Loucy (cell line): ENCODE data around the gene RUNX1.

Source experiments
- H2AFZ ChIP-seq: fragments of 200-600 bp; sonication (generic); 2 replicates; pipeline ENCODE4 v1.6.0; 2016; ENCODE audit warnings: antibody characterized with exemption, mild to moderate bottlenecking, low read length, moderate library complexity
- H3F3A ChIP-seq: fragments of 200-600 bp; 2 replicates; pipeline ENCODE4 v1.6.0; 2016; ENCODE audit warnings: antibody characterized with exemption, low read depth, mild to moderate bottlenecking
- H3K27me3 ChIP-seq: fragments of 200-600 bp; sonication (generic); 2 replicates; pipeline ENCODE4 v1.6.1; 2014; ENCODE audit warnings: low read length, mild to moderate bottlenecking; ENCODE audit not compliant: insufficient read depth, poor library complexity, severe bottlenecking
- H3K36me3 ChIP-seq: fragments of 200-600 bp; sonication (generic); 2 replicates; pipeline ENCODE4 v1.6.1; 2016; ENCODE audit warnings: low read length; ENCODE audit not compliant: insufficient read depth
- H3K4me1 ChIP-seq: fragments of 200-600 bp; sonication (generic); 2 replicates; pipeline ENCODE4 v1.5.1; 2014; ENCODE audit warnings: low read length, mild to moderate bottlenecking; ENCODE audit not compliant: insufficient read depth, poor library complexity, severe bottlenecking
- H3K4me2 ChIP-seq: fragments of 200-600 bp; sonication (generic); 2 replicates; pipeline ENCODE4 v1.6.0; 2014; ENCODE audit warnings: antibody characterized with exemption, low read length, low read depth, mild to moderate bottlenecking; ENCODE audit not compliant: poor library complexity, severe bottlenecking
- H3K4me3 ChIP-seq: fragments of 200-600 bp; sonication (generic); 2 replicates; pipeline ENCODE4 v1.5.1; 2014; ENCODE audit warnings: low read length, mild to moderate bottlenecking, mixed read lengths; ENCODE audit not compliant: poor library complexity, severe bottlenecking
- H3K79me2 ChIP-seq: fragments of 200-600 bp; sonication (generic); 2 replicates; pipeline ENCODE4 v1.6.1; 2014; ENCODE audit warnings: low read length; ENCODE audit not compliant: insufficient read depth
- H3K9ac ChIP-seq: fragments of 200-600 bp; sonication (generic); 2 replicates; pipeline ENCODE4 v1.6.0; 2014; ENCODE audit warnings: mild to moderate bottlenecking, low read depth, low read length, moderate library complexity; ENCODE audit not compliant: poor library complexity, severe bottlenecking
- H3K9me2 ChIP-seq: fragments of 200-600 bp; sonication (generic); replicated peaks from 2 replicates; pipeline ENCODE4 v1.6.1; 2016; ENCODE audit warnings: low read depth, low read length, mixed read lengths
- H3K9me3 ChIP-seq: fragments of 200-600 bp; sonication (generic); 2 replicates; pipeline ENCODE4 v1.6.1; 2014; ENCODE audit warnings: mild to moderate bottlenecking, antibody characterized with exemption, low read length, low read depth; ENCODE audit not compliant: insufficient read depth
- H4K20me1 ChIP-seq: fragments of 200-600 bp; sonication (generic); 2 replicates; pipeline ENCODE4 v1.6.0; 2014; ENCODE audit warnings: antibody characterized with exemption, low read length, mild to moderate bottlenecking; ENCODE audit not compliant: insufficient read depth, poor library complexity, severe bottlenecking
- CTCF ChIP-seq: fragments of 200-600 bp; sonication (generic); conservative IDR thresholded peaks from 2 replicates; pipeline ENCODE4 v1.5.1; 2014; ENCODE audit warnings: mild to moderate bottlenecking, antibody characterized with exemption, low read length
- EZH2phosphoT487 ChIP-seq: fragments of 200-600 bp; IDR thresholded peaks from 2 replicates; pipeline ENCODE4 v1.6.1; 2018; ENCODE audit warnings: antibody characterized with exemption, mild to moderate bottlenecking, moderate library complexity, borderline replicate concordance

The RUNX1 gene

GRCh38 chr21:34894401-34894800 lies 154.7 kb downstream of the RUNX1 start:
- TF ChIP-seq CTCF (no peak), EZH2phosphoT487 (no peak)
- Histone ChIP-seq H3K9me2 (no peaks in the 10 kb centered on the region), H2AFZ (no peak overlapping the region), H3F3A (no peaks in the 10 kb centered on the region), H3K79me2 (peaks cover 100% of the 10 kb centered on the region), H3K4me2 (peak overlapping the region; percentile 11), H3K9ac (peak overlapping the region; percentile 32), H3K4me1 (peaks cover 34% of the 10 kb centered on the region), H3K36me3 (peaks cover 40% of the 10 kb centered on the region), H3K27me3 (no peaks in the 10 kb centered on the region), H3K4me3 (no peak overlapping the region), H3K9me3 (peaks cover 5% of the 10 kb centered on the region; the same call in 1 of the 2 replicates), H4K20me1 (peaks cover 80% of the 10 kb centered on the region)

GRCh38 chr21:34892209-34892608 lies 156.9 kb downstream of the RUNX1 start:
- H3K9me2 ChIP-seq = no peaks in the 10 kb centered on the region
- peaks cover 72% of the 10 kb centered on the region for H4K20me1 ChIP-seq
- H3K4me1 ChIP-seq = peaks cover 45% of the 10 kb centered on the region
- no peaks in the 10 kb centered on the region for H3F3A ChIP-seq
- H2AFZ ChIP-seq = no peak overlapping the region
- peaks cover 100% of the 10 kb centered on the region for H3K79me2 ChIP-seq
- H3K36me3 ChIP-seq = peaks cover 24% of the 10 kb centered on the region; the same call in 1 of the 2 replicates
- peak overlapping the region; percentile 61 for H3K4me3 ChIP-seq
- no peaks in the 10 kb centered on the region for H3K9me3 ChIP-seq
- TF ChIP-seq CTCF (no peak), EZH2phosphoT487 (no peak)
- H3K9ac ChIP-seq = peak overlapping the region; percentile 49
- peak overlapping the region; percentile 73 for H3K4me2 ChIP-seq
- H3K27me3 ChIP-seq = no peaks in the 10 kb centered on the region

- Histone ChIP-seq H3K27me3 (peaks cover 2% of the 10 kb centered on the region), H3K9me2 (no peaks in the 10 kb centered on the region), H3F3A (no peaks in the 10 kb centered on the region), H3K4me1 (peaks cover 45% of the 10 kb centered on the region), H3K4me2 (no peak overlapping the region), H4K20me1 (peaks cover 70% of the 10 kb centered on the region), H3K79me2 (peaks cover 100% of the 10 kb centered on the region), H3K36me3 (peaks cover 20% of the 10 kb centered on the region; the same call in 1 of the 2 replicates), H2AFZ (no peak overlapping the region), H3K9me3 (no peaks in the 10 kb centered on the region), H3K9ac (no peak overlapping the region), H3K4me3 (no peak overlapping the region)
- no peak for TF ChIP-seq EZH2phosphoT487
- TF ChIP-seq CTCF = no peak
These were observed 157.5 kb downstream of the RUNX1 start for GRCh38 chr21:34891613-34891943.
